Spleen (tissue), 7 donors: Measurements from ENCODE around the gene TXNDC2.

Experiments used
- CTCF ChIP-seq, 11 experiments: fragments of 200-600 bp in 7 of 11; fragments of 450-650 bp in 4 of 11; sonication (generic) in 4 of 11; IDR thresholded peaks in 8 of 11; conservative IDR thresholded peaks in 3 of 11; 1 replicate in 7 of 11; 2 replicates in 4 of 11; pipeline versions ENCODE4 v1.4.0 to v1.8.0; 2016 to 2021; ENCODE audit warnings: antibody characterized with exemption in 11 of 11, inconsistent platforms in 4 of 11, mild to moderate bottlenecking in 1 of 11
- POLR2A ChIP-seq, 3 donors: fragments of 450-650 bp; IDR thresholded peaks; one replicate each; pipeline ENCODE4 v1.5.1; 2017; ENCODE audit warnings: antibody characterized with exemption in 3 of 3, mild to moderate bottlenecking in 1 of 3
- POLR2AphosphoS5 ChIP-seq, 3 donors: sonication (generic); formaldehyde crosslinking; IDR thresholded peaks; one replicate each; pipeline ENCODE4 v1.5.1; 2017; ENCODE audit warnings: antibody characterized with exemption in 3 of 3
- donor health status: DM: no; HTN: no; CAD: no; lungs with moderate emphysema.
- donor health status: DM: no; HTN: no; CAD: no.
- donor health status: DM: no; HTN: no; CAD: no.

GRCh38 chr18:9910661-9911060 is 24.9 kb downstream of the TXNDC2 start:
- TF ChIP-seq POLR2A (IDR thresholded peaks at IDR 0.05) (no peak), CTCF (IDR thresholded peaks at IDR 0.05 in 8 of 11, conservative IDR thresholded peaks at IDR 0.05 in 3 of 11) (no peak), POLR2AphosphoS5 (IDR thresholded peaks at IDR 0.05) (no peak)
